GM23248 (cell line): ENCODE results near the gene IL4.

ENCODE experiments used
- EZH2 ChIP-seq: fragments of 200-600 bp; sonication (generic); IDR thresholded peaks from 2 replicates; pipeline ENCODE4 v1.6.1; 2018; ENCODE audit warnings: antibody characterized with exemption, mild to moderate bottlenecking; ENCODE audit not compliant: insufficient read depth, poor library complexity, severe bottlenecking
- EZH2phosphoT487 ChIP-seq: fragments of 200-600 bp; sonication (generic); IDR thresholded peaks from 2 replicates; pipeline ENCODE4 v1.6.1; 2018; ENCODE audit warnings: antibody characterized with exemption, moderate library complexity, mild to moderate bottlenecking, low read depth; ENCODE audit not compliant: insufficient read depth

DNA sequence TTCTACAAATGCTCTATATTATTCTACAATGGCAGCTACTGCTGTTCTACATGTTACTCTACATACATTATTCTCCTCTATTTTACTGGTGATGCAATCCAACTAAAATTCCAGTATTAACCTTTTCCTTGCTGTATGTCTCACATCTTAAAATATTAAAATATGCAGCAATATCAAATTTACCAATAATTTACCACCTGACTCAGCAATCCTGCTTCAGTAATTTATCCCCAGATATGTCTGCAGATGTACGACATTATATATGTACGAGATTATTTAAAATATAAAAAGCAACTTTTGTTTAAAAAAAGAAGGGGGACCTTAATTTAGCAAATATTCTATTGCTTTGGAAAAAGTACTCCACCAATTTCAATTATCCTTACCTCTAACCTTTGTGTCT lies 52.0 kb downstream of the IL4 start:
- TF ChIP-seq EZH2 (no peak), EZH2phosphoT487 (no peak)
